ENCODE data around the gene OLFM2. TPM values are rescaled to one million over a fixed set of nuclear protein-coding genes. Genes with fewer than 3 reads are reported as not detected.
"Not testable (repeated sequence)": the region's sequence is repeated elsewhere in the genome, so short reads cannot be mapped to it uniquely, and the experiment has no call there.

OLFM2 gene
- polyA plus RNA-seq, 4 donors: 16.2 to 22.5 (median 21.5) TPM

- DNase-seq (ENCODE audit: low read depth in 4 of 4, low spot score in 2 of 4): no peak
Observed at GRCh38 chr19:9871626-9872338, 64.5 kb downstream of the OLFM2 start.

- no peak for DNase-seq (ENCODE audit: low read depth in 4 of 4, low spot score in 2 of 4)
Observed at GRCh38 chr19:9868983-9869617, 67.2 kb downstream of the OLFM2 start.

GRCh38 chr19:9865732-9866501, 70.4 kb downstream of the OLFM2 start:
- DNase-seq (ENCODE audit: low read depth in 4 of 4, low spot score in 2 of 4): no peak

- no peak for DNase-seq (ENCODE audit: low read depth in 4 of 4, low spot score in 2 of 4)
Observed at GRCh38 chr19:9863759-9864158, 72.6 kb downstream of the OLFM2 start.

GRCh38 chr19:9862938-9863337, 73.4 kb downstream of the OLFM2 start:
- no peak for DNase-seq (ENCODE audit: low read depth in 4 of 4, low spot score in 2 of 4)

GRCh38 chr19:9861503-9861902, 74.8 kb downstream of the OLFM2 start:
- DNase-seq (ENCODE audit: low read depth in 4 of 4, low spot score in 2 of 4): no peak

- DNase-seq (ENCODE audit: low read depth in 4 of 4, low spot score in 2 of 4): no peak
Observed at GRCh38 chr19:9860407-9860806, 75.9 kb downstream of the OLFM2 start.

- DNase-seq (ENCODE audit: low read depth in 4 of 4, low spot score in 2 of 4): no peak
Observed at GRCh38 chr19:9858766-9859165, 77.5 kb downstream of the OLFM2 start.

- DNase-seq (ENCODE audit: low read depth in 4 of 4, low spot score in 2 of 4): no peak
Observed at GRCh38 chr19:9857920-9858746, 78.2 kb downstream of the OLFM2 start.

- no peak for DNase-seq (ENCODE audit: low read depth in 4 of 4, low spot score in 2 of 4)
Observed at GRCh38 chr19:9857076-9857721, 79.1 kb downstream of the OLFM2 start.

GRCh38 chr19:9856609-9857008, 79.7 kb downstream of the OLFM2 start:
- no peak for DNase-seq (ENCODE audit: low read depth in 4 of 4, low spot score in 2 of 4)

- no peak for DNase-seq (ENCODE audit: low read depth in 4 of 4, low spot score in 2 of 4)
Observed at GRCh38 chr19:9854282-9854846, 82.0 kb downstream of the OLFM2 start.

GRCh38 chr19:9850235-9850959, 85.9 kb downstream of the OLFM2 start:
- peak in 2 of 4 donors; percentile 29 to 61 for DNase-seq (ENCODE audit: low read depth in 4 of 4, low spot score in 2 of 4)

- DNase-seq (ENCODE audit: low read depth in 4 of 4, low spot score in 2 of 4): no peak
Observed at GRCh38 chr19:9849791-9850190, 86.5 kb downstream of the OLFM2 start.

- no peak for DNase-seq (ENCODE audit: low read depth in 4 of 4, low spot score in 2 of 4)
Observed at GRCh38 chr19:9848762-9849161, 87.6 kb downstream of the OLFM2 start.

- DNase-seq (ENCODE audit: low read depth in 4 of 4, low spot score in 2 of 4): no peak
Observed at GRCh38 chr19:9848060-9848459, 88.3 kb downstream of the OLFM2 start.

GRCh38 chr19:9847087-9847671, 89.1 kb downstream of the OLFM2 start:
- DNase-seq (ENCODE audit: low read depth in 4 of 4, low spot score in 2 of 4): no peak

GRCh38 chr19:9843626-9844273, 92.6 kb downstream of the OLFM2 start:
- DNase-seq (ENCODE audit: low read depth in 4 of 4, low spot score in 2 of 4): not testable (repeated sequence)

Measured in left renal cortex interstitium (tissue), 4 donors.